Stimulated activated naive CD4-positive, alpha-beta T cell treated with Interleukin-2 at 50 U/mL for 16 hours (primary cell): ENCODE measurements around the gene NKX6-2.
"Not testable (repeated sequence)": the region's sequence is repeated elsewhere in the genome, so short reads cannot be mapped to it uniquely, and the experiment has no call there.

ENCODE experiments used
- DNase-seq: peaks from one replicate; lab custom pipeline; 2025; lab: John Stamatoyannopoulos, UW

Gene NKX6-2

GRCh38 chr10:132797986-132798385 lies 12.0 kb upstream of the NKX6-2 start:
- not testable (repeated sequence) for DNase-seq

GRCh38 chr10:132796846-132797245 lies 10.9 kb upstream of the NKX6-2 start:
- DNase-seq = no peak

- no peak for DNase-seq
These were observed 8.2 kb upstream of the NKX6-2 start for GRCh38 chr10:132793871-132794849.

- no peak for DNase-seq
These were observed 7.3 kb upstream of the NKX6-2 start for GRCh38 chr10:132793213-132793612.

- DNase-seq = no peak
These were observed 6.8 kb upstream of the NKX6-2 start for GRCh38 chr10:132792796-132793195.

GRCh38 chr10:132792099-132792498 lies 6.2 kb upstream of the NKX6-2 start:
- DNase-seq = not testable (repeated sequence)

- no peak for DNase-seq
These were observed 5.2 kb upstream of the NKX6-2 start for GRCh38 chr10:132790934-132791829.

GRCh38 chr10:132790470-132790869 lies 4.5 kb upstream of the NKX6-2 start:
- no peak for DNase-seq

- DNase-seq = no peak
These were observed 3.8 kb upstream of the NKX6-2 start for GRCh38 chr10:132789659-132790148.

GRCh38 chr10:132788831-132789219 lies 2.9 kb upstream of the NKX6-2 start:
- DNase-seq = no peak

- no peak for DNase-seq
These were observed 2.4 kb upstream of the NKX6-2 start for GRCh38 chr10:132788180-132788830.

GRCh38 chr10:132787495-132788179 lies 1.7 kb upstream of the NKX6-2 start:
- DNase-seq = no peak

- DNase-seq = no peak
These were observed 1.0 kb upstream of the NKX6-2 start for GRCh38 chr10:132786884-132787494.

- DNase-seq = no peak
These were observed 533 bp upstream of the NKX6-2 start for GRCh38 chr10:132786476-132786883.

- no peak for DNase-seq
These were observed 853 bp downstream of the NKX6-2 start for GRCh38 chr10:132784866-132785722.

GRCh38 chr10:132783940-132784865 lies 1.7 kb downstream of the NKX6-2 start:
- no peak for DNase-seq

GRCh38 chr10:132783165-132783939 lies 2.6 kb downstream of the NKX6-2 start:
- no peak for DNase-seq

GRCh38 chr10:132781556-132781955 lies 4.4 kb downstream of the NKX6-2 start:
- no peak for DNase-seq
